HG03469 (cell line): Measurements from ENCODE around the gene SRC.

Experiments
- ATAC-seq: cut with Tn5 transposase; IDR thresholded peaks from one replicate; pipeline ENCODE4 v1.9.1; 2021; ENCODE audit warnings: mild to moderate bottlenecking, moderate library complexity, moderate number of reproducible peaks; ENCODE audit not compliant: unreplicated experiment

SRC gene

GRCh38 chr20:37393196-37393862 lies 47.4 kb downstream of the SRC start:
- no peak for ATAC-seq

GRCh38 chr20:37393863-37394542 lies 48.1 kb downstream of the SRC start:
- ATAC-seq = no peak

GRCh38 chr20:37394543-37395409 lies 48.8 kb downstream of the SRC start:
- ATAC-seq = no peak

DNA sequence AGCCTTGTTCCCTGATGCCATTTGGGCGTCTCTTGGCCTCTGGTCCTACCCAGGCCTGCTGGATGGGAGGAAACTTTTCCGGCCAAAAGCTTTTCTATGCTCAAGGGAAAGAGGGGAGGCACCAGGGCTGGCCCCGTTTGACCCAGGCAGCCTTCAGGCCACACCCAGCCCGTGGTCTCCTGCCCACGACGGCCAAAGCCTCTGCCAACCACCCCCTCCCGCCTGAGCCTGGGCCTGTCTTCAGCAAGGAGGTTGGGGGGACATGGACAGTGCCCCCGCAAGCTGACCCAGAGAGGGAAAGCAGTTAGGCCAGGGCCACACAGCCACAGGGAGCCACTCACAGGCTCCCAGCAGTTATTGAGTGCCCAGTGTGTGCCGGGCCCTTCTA lies 49.5 kb downstream of the SRC start:
- no peak for ATAC-seq

- ATAC-seq = no peak
These were observed 50.0 kb downstream of the SRC start for GRCh38 chr20:37395921-37396415.

DNA sequence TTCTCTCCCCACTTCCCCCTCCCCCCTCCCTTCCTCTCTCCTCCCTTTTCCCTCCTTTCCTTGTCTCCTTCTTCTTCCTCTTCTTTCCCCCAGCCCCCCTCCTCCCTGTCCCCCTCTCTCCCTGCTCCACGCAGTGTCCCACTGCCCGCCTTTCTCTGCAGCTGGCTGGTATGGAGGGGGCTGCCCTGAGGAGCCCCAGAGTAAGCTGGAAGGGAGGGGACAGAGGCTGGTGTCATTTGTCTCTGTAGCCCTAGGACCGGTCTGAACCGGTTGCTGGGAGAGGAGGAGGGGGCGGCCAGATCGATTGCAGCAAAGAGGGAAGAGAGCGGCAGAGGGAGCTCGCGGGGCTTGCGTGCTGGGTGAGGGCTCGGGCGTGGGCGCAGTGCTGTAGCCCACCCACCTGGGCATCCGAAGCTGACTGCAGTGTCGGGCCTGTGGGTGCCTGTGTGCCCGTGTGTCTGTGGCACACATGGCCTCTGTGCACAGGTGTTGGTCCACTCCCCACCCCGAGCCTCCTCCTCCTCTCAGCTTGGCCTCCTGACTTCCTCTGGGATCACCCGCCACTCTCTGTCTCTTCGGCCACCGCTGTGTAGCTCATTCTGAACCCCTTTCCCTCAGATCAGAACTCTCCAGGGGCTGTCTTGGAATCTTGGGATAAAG lies 50.6 kb downstream of the SRC start:
- no peak for ATAC-seq

GRCh38 chr20:37397076-37397953 lies 51.4 kb downstream of the SRC start:
- ATAC-seq = no peak

DNA sequence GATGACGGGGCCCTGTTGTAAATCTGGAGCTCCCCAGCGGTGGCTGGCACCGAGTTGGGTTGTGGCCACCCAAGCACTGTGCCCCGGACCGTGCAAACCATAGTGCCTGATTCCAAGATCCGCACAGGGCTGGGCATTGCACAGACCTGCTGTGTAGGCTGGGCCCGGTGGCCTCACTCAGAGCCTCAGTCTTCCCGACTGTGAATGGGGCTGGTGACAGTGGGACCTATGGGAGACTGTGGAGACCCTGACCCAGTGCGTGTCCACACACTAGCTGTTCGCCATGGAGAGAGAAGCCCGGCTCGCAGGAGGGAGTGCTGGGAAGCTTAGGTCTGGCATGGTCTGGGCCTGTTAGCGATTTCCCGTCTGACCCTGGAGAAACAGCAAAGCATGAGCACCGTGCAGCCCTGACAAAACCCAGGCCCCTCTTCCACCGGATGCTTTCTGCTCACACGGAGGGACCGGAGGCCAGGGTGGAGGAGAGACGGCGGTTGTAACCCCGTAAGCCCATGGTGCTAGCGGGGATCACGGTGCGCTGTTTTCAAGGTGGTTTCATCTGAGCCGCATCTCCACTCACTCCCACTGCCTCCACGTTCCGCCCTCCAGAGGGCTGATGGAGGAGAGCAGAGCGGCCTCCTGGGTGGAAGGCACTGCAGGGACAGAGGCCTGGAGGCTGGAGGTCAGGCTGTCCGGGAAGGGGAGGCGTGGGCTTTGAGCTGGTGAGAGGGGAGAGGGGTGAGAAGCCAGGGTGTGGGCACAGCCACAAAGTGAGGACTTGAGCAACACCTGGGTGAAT lies 52.2 kb downstream of the SRC start:
- no peak for ATAC-seq

- no peak for ATAC-seq
These were observed 53.0 kb downstream of the SRC start for GRCh38 chr20:37398750-37399621.

GRCh38 chr20:37401282-37401929 lies 55.5 kb downstream of the SRC start:
- no peak for ATAC-seq

DNA sequence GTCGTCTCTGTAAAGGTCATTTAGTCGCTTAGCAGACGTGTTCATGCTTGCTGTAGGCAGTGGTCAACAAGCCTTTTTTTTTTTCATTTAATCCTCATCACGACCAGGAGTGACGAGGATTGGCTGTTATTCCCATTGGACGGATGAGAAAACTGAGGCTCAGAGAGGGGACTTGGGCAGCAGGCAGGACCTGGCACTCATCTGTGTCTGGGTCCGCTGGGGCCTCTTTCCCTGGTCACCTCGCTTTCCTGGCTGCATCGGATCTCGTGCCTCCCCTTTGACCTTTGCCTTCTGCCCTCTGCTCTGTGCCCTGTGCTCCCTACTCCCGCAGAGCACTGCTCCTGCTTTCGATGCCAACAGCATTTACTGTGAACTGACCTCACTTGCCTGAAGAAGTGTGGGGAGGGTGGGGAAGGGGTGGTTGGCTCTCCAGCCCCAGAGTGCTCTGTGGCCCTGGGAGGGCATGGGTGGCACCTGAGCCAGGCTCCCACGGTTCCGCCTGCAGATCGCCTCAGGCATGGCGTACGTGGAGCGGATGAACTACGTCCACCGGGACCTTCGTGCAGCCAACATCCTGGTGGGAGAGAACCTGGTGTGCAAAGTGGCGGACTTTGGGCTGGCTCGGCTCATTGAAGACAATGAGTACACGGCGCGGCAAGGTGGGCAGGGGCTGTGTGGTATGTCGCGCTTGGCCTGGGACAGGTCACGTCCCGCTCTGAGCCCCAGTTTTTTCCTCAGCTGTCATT lies 56.2 kb downstream of the SRC start:
- ATAC-seq = no peak

DNA sequence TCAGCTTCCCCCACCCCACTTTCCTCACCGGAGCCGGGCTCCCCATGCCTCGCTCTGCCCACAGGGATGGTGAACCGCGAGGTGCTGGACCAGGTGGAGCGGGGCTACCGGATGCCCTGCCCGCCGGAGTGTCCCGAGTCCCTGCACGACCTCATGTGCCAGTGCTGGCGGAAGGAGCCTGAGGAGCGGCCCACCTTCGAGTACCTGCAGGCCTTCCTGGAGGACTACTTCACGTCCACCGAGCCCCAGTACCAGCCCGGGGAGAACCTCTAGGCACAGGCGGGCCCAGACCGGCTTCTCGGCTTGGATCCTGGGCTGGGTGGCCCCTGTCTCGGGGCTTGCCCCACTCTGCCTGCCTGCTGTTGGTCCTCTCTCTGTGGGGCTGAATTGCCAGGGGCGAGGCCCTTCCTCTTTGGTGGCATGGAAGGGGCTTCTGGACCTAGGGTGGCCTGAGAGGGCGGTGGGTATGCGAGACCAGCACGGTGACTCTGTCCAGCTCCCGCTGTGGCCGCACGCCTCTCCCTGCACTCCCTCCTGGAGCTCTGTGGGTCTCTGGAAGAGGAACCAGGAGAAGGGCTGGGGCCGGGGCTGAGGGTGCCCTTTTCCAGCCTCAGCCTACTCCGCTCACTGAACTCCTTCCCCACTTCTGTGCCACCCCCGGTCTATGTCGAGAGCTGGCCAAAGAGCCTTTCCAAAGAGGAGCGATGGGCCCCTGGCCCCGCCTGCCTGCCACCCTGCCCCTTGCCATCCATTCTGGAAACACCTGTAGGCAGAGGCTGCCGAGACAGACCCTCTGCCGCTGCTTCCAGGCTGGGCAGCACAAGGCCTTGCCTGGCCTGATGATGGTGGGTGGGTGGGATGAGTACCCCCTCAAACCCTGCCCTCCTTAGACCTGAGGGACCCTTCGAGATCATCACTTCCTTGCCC lies 57.4 kb downstream of the SRC start:
- ATAC-seq = no peak

- ATAC-seq = no peak
These were observed 58.5 kb downstream of the SRC start for GRCh38 chr20:37404461-37404890.

DNA sequence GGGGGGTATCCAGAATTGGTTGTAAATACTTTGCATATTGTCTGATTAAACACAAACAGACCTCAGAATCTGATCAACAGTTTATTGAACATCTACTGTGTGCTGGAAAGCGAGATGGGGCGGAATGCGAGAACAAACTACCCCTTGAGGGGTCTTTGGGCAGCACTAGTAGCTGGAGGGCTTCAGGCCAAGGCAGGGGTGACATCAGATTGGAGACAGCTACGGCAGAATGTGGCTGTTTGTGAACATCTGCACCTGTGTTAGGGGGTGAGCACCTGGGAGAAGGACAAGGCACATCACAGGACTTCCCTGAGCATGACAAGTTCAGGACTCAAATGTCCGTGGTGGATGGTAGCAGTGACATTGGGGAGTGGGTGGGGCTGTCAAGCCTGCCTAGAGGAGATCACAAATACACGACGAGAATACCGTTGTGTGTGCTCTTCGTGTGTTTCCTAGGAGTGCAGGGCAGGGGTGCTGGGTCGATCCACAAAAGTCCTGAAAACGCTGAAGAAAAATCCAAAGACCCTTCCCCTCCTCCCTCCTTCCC lies 59.5 kb downstream of the SRC start:
- ATAC-seq = no peak
